Measurements from ENCODE around the gene USP24. TPM values are rescaled to one million over a fixed set of nuclear protein-coding genes. Genes with fewer than 3 reads are reported as not detected.
A peak's percentile ranks its signal among the peaks of the same experiment; 100 is the strongest.

Gene USP24
- total and polyA plus RNA-seq, 3 experiments from 2014 or later = 7.5 to 51.6 (median 51.5) TPM

- no peak overlapping the region for H3K4me3 ChIP-seq (ENCODE audit: low read length)
- no peak overlapping the region for H3K27ac Mint-ChIP-seq
- no peak overlapping the region for H3K27ac ChIP-seq (ENCODE audit: low read depth, low read length)
- no peaks in the 10 kb centered on the region for H3K27me3 ChIP-seq (ENCODE audit: insufficient read depth, low read length, poor library complexity, severe bottlenecking)
- H3K9me3 Mint-ChIP-seq = no peaks in the 10 kb centered on the region
- H3K36me3 ChIP-seq (ENCODE audit: insufficient read depth, low read length) = peaks cover 69% of the 10 kb centered on the region
- no peaks in the 10 kb centered on the region for H3K9me3 ChIP-seq (ENCODE audit: low read length)
- DNase-seq = no peak
- no peak overlapping the region for H3K4me3 Mint-ChIP-seq
- no peaks in the 10 kb centered on the region for H3K27me3 Mint-ChIP-seq
- peaks cover 8 to 94% (median 20%) of the 10 kb centered on the region in 3 donors for H3K36me3 Mint-ChIP-seq
- no peaks in the 10 kb centered on the region for H3K4me1 Mint-ChIP-seq
- H3K4me1 ChIP-seq (ENCODE audit: insufficient read depth, low read length) = no peaks in the 10 kb centered on the region
- ChIA-PET POLR2A (no interaction called here), CTCF (no interaction called here)
Measured at GRCh38 chr1:55078470-55078869, 136.7 kb downstream of the USP24 start.

GRCh38 chr1:55076356-55076755, 138.8 kb downstream of the USP24 start:
- H3K36me3 Mint-ChIP-seq = peaks cover 8 to 95% (median 28%) of the 10 kb centered on the region in 3 donors
- H3K4me3 Mint-ChIP-seq = no peak overlapping the region
- Histone ChIP-seq H3K27me3 (ENCODE audit: insufficient read depth, low read length, poor library complexity, severe bottlenecking) (no peaks in the 10 kb centered on the region), H3K27ac (ENCODE audit: low read depth, low read length) (no peak overlapping the region), H3K4me3 (ENCODE audit: low read length) (no peak overlapping the region), H3K4me1 (ENCODE audit: insufficient read depth, low read length) (no peaks in the 10 kb centered on the region), H3K9me3 (ENCODE audit: low read length) (no peaks in the 10 kb centered on the region), H3K36me3 (ENCODE audit: insufficient read depth, low read length) (peaks cover 60% of the 10 kb centered on the region)
- ChIA-PET CTCF (no interaction called here), POLR2A (no interaction called here)
- DNase-seq = no peak
- H3K4me1 Mint-ChIP-seq = no peaks in the 10 kb centered on the region
- peak overlapping the region in 4 of 8 donors; percentile 3 to 61 (median 28) for H3K27ac Mint-ChIP-seq
- no peaks in the 10 kb centered on the region for H3K9me3 Mint-ChIP-seq
- no peaks in the 10 kb centered on the region for H3K27me3 Mint-ChIP-seq

GRCh38 chr1:55074455-55074854, 140.7 kb downstream of the USP24 start:
- peaks cover 18 to 93% (median 39%) of the 10 kb centered on the region in 3 donors for H3K36me3 Mint-ChIP-seq
- no peaks in the 10 kb centered on the region for H3K4me1 Mint-ChIP-seq
- Histone ChIP-seq H3K36me3 (ENCODE audit: insufficient read depth, low read length) (peaks cover 61% of the 10 kb centered on the region), H3K4me3 (ENCODE audit: low read length) (no peak overlapping the region), H3K27me3 (ENCODE audit: insufficient read depth, low read length, poor library complexity, severe bottlenecking) (no peaks in the 10 kb centered on the region), H3K4me1 (ENCODE audit: insufficient read depth, low read length) (no peaks in the 10 kb centered on the region), H3K9me3 (ENCODE audit: low read length) (no peaks in the 10 kb centered on the region), H3K27ac (ENCODE audit: low read depth, low read length) (no peak overlapping the region)
- H3K4me3 Mint-ChIP-seq = no peak overlapping the region
- ChIA-PET POLR2A (no interaction called here), CTCF (no interaction called here)
- H3K27ac Mint-ChIP-seq = peak overlapping the region in 1 of 8 donors; percentile 50
- H3K27me3 Mint-ChIP-seq = no peaks in the 10 kb centered on the region
- no peaks in the 10 kb centered on the region for H3K9me3 Mint-ChIP-seq
- DNase-seq = no peak

GRCh38 chr1:55073187-55073916, 141.8 kb downstream of the USP24 start:
- Histone ChIP-seq H3K9me3 (ENCODE audit: low read length) (no peaks in the 10 kb centered on the region), H3K4me1 (ENCODE audit: insufficient read depth, low read length) (no peaks in the 10 kb centered on the region), H3K27me3 (ENCODE audit: insufficient read depth, low read length, poor library complexity, severe bottlenecking) (no peaks in the 10 kb centered on the region), H3K36me3 (ENCODE audit: insufficient read depth, low read length) (peaks cover 57% of the 10 kb centered on the region), H3K4me3 (ENCODE audit: low read length) (no peak overlapping the region), H3K27ac (ENCODE audit: low read depth, low read length) (no peak overlapping the region)
- no peak for DNase-seq
- Mint-ChIP-seq H3K27ac (peak overlapping the region in 3 of 8 donors; percentile 42 to 76 (median 58)), H3K9me3 (no peaks in the 10 kb centered on the region), H3K4me3 (no peak overlapping the region), H3K36me3 (peaks cover 18 to 93% (median 48%) of the 10 kb centered on the region in 3 donors), H3K27me3 (no peaks in the 10 kb centered on the region), H3K4me1 (no peaks in the 10 kb centered on the region)
- CTCF ChIA-PET = no interaction called here
- POLR2A ChIA-PET = no interaction called here

GRCh38 chr1:55071477-55071876, 143.7 kb downstream of the USP24 start:
- Mint-ChIP-seq H3K36me3 (peaks cover 25 to 96% (median 51%) of the 10 kb centered on the region in 3 donors), H3K4me3 (no peak overlapping the region), H3K27me3 (no peaks in the 10 kb centered on the region), H3K27ac (peak overlapping the region in 3 of 8 donors; percentile 19 to 26 (median 26)), H3K4me1 (no peaks in the 10 kb centered on the region), H3K9me3 (no peaks in the 10 kb centered on the region)
- POLR2A ChIA-PET = no interaction called here
- CTCF ChIA-PET = interaction anchor here (1.2 kb wide), 1 partner anchor 13 kb away, joined by 3 read pairs; no protein-coding TSS in a partner anchor
- no peak overlapping the region for H3K4me3 ChIP-seq (ENCODE audit: low read length)
- no peak for DNase-seq
- peaks cover 49% of the 10 kb centered on the region for H3K36me3 ChIP-seq (ENCODE audit: insufficient read depth, low read length)
- H3K9me3 ChIP-seq (ENCODE audit: low read length) = no peaks in the 10 kb centered on the region
- no peaks in the 10 kb centered on the region for H3K4me1 ChIP-seq (ENCODE audit: insufficient read depth, low read length)
- no peak overlapping the region for H3K27ac ChIP-seq (ENCODE audit: low read depth, low read length)
- H3K27me3 ChIP-seq (ENCODE audit: insufficient read depth, low read length, poor library complexity, severe bottlenecking) = no peaks in the 10 kb centered on the region

GRCh38 chr1:55070293-55071164, 144.6 kb downstream of the USP24 start:
- Mint-ChIP-seq H3K27ac (peak overlapping the region in 4 of 8 donors; percentile 18 to 88 (median 34)), H3K27me3 (peaks cover 0 to 1% of the 10 kb centered on the region in 2 donors), H3K4me3 (peak overlapping the region in 1 of 7 donors; percentile 41), H3K36me3 (peaks cover 23 to 95% (median 49%) of the 10 kb centered on the region in 3 donors), H3K4me1 (no peaks in the 10 kb centered on the region), H3K9me3 (no peaks in the 10 kb centered on the region)
- no peak overlapping the region for H3K27ac ChIP-seq (ENCODE audit: low read depth, low read length)
- CTCF ChIA-PET = no interaction called here
- POLR2A ChIA-PET = no interaction called here
- no peak for DNase-seq
- no peaks in the 10 kb centered on the region for H3K9me3 ChIP-seq (ENCODE audit: low read length)
- H3K27me3 ChIP-seq (ENCODE audit: insufficient read depth, low read length, poor library complexity, severe bottlenecking) = no peaks in the 10 kb centered on the region
- no peaks in the 10 kb centered on the region for H3K4me1 ChIP-seq (ENCODE audit: insufficient read depth, low read length)
- no peak overlapping the region for H3K4me3 ChIP-seq (ENCODE audit: low read length)
- H3K36me3 ChIP-seq (ENCODE audit: insufficient read depth, low read length) = peaks cover 46% of the 10 kb centered on the region

- no peak overlapping the region for H3K4me3 ChIP-seq (ENCODE audit: low read length)
- peaks cover 23 to 84% (median 43%) of the 10 kb centered on the region in 3 donors for H3K36me3 Mint-ChIP-seq
- no peak overlapping the region for H3K27ac ChIP-seq (ENCODE audit: low read depth, low read length)
- H3K4me3 Mint-ChIP-seq = no peak overlapping the region
- H3K27me3 ChIP-seq (ENCODE audit: insufficient read depth, low read length, poor library complexity, severe bottlenecking) = no peaks in the 10 kb centered on the region
- no peak for DNase-seq
- peaks cover 37% of the 10 kb centered on the region for H3K36me3 ChIP-seq (ENCODE audit: insufficient read depth, low read length)
- ChIA-PET CTCF (no interaction called here), POLR2A (no interaction called here)
- H3K27ac Mint-ChIP-seq = peak overlapping the region in 3 of 8 donors; percentile 2 to 88 (median 35)
- no peaks in the 10 kb centered on the region for H3K9me3 Mint-ChIP-seq
- H3K4me1 Mint-ChIP-seq = no peaks in the 10 kb centered on the region
- no peaks in the 10 kb centered on the region for H3K9me3 ChIP-seq (ENCODE audit: low read length)
- H3K27me3 Mint-ChIP-seq = peaks cover 0 to 1% of the 10 kb centered on the region in 2 donors
- H3K4me1 ChIP-seq (ENCODE audit: insufficient read depth, low read length) = no peaks in the 10 kb centered on the region
Measured at GRCh38 chr1:55069280-55069679, 145.9 kb downstream of the USP24 start.

- Histone ChIP-seq H3K27ac (ENCODE audit: low read depth, low read length) (no peak overlapping the region), H3K27me3 (ENCODE audit: insufficient read depth, low read length, poor library complexity, severe bottlenecking) (no peaks in the 10 kb centered on the region), H3K4me3 (ENCODE audit: low read length) (no peak overlapping the region), H3K9me3 (ENCODE audit: low read length) (no peaks in the 10 kb centered on the region), H3K36me3 (ENCODE audit: insufficient read depth, low read length) (peaks cover 37% of the 10 kb centered on the region), H3K4me1 (ENCODE audit: insufficient read depth, low read length) (no peaks in the 10 kb centered on the region)
- Mint-ChIP-seq H3K9me3 (no peaks in the 10 kb centered on the region), H3K36me3 (peaks cover 23 to 77% (median 42%) of the 10 kb centered on the region in 3 donors), H3K27me3 (peaks cover 0 to 1% of the 10 kb centered on the region in 2 donors), H3K4me1 (no peaks in the 10 kb centered on the region), H3K27ac (peak overlapping the region in 3 of 8 donors; percentile 6 to 77 (median 8)), H3K4me3 (no peak overlapping the region)
- DNase-seq = no peak
- POLR2A ChIA-PET = no interaction called here
- CTCF ChIA-PET = no interaction called here
Measured at GRCh38 chr1:55068638-55069037, 146.5 kb downstream of the USP24 start.

Data from CD8-positive, alpha-beta memory T cell (primary cell).